Nucleus accumbens (tissue), 56 donors: ENCODE data around the gene CHST5.

Experiments
- DNase-seq, 56 donors: peaks; one replicate each; lab custom pipeline; 2025; lab: John Stamatoyannopoulos, UW

Gene CHST5

DNA sequence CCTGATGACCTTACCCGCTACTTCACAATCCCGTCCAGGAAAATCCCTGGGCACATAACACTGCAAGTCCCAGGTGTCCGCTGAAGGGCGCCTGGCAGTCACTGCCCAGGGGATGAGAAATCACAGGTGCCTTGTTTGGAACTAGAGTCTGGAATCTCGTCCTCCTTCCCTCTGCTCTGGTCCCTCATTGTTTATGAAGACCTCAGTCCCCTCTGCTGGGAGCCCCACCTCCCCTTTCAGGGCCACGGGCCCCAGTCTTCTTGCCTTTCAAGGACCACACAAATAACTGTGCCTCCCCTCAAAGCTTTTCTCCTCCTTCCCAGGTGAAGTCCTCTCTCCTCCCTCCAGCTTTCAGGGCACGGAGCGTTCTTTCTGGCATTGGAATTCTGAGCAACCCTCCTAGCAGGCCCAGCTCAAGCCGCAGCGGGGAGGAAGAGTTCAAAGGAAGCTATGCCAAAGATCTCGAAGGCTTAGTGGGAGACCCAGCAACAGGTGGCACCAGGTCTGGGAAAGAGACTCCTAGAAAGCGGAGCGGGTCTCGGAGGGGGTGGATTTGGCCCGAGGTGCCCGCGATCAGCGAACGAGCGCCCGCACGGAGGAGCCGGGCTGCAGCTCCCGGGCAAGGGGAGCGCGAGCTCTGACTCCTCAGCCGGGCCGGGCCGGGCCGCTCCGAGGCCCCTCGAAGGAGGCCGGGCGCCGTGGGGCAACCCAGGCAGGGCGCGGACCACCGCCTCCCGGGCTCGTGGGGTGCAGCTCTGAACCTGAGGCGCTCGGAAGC is 19.5 kb downstream of the CHST5 start:
- peak in 17 of 56 donors; percentile 22 to 68 (median 48) for DNase-seq

DNA sequence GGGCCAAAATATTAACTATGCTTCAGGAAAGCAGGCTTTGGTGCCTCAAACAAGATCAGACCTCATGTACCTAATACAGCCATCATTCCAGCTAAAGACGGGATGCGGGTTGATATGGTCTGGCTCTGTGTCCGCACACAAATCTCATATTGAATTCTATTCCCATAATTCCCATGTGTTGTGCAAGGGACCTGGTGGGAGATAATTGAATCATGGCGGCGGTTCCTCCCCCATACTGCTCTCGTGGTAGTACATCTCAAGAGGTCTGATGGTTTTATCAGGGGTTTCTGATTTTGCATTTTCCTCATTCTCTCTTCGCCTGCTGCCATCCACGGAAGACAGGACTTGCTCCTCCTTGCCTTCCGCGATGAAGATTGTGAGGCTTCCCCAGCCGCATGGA is 21.6 kb downstream of the CHST5 start:
- no peak for DNase-seq

DNA sequence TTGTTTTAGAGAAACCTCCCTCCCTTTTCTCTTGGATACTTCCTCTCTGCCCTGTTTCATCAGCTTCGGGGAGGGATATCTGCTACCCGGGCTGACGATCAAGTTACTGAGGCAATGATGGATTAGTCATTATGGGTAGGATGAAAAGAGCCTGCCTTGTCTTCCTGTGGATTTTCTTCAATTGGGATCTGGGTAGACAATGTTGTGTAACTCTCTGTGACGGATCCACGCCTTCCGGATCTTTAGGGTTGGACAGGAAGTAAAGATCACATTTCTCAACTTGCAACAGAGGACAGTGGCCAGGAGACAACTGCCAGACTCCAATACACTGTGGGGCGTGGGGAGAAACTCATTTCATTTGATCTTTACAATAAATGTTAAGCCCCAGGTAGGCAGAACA is 29.3 kb downstream of the CHST5 start:
- no peak for DNase-seq

DNA sequence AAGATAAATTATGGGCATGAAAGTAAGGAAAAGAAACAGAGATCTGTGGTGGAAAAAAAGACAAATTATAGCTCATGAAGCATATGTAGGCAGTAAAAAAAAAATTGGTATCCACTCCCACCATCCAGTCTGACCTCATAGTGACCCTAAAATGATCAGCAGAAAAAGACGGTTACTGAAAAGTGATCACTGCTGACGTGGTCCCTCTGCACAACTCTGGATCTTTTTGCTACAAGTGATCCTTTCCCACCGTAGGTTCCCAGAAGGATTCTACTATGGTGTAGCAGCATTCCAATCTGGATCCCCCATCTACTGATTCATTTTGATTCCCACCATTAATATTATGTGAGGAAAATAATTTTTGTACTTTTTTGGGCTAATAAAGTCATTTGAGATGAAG is 29.8 kb downstream of the CHST5 start:
- no peak for DNase-seq

DNA sequence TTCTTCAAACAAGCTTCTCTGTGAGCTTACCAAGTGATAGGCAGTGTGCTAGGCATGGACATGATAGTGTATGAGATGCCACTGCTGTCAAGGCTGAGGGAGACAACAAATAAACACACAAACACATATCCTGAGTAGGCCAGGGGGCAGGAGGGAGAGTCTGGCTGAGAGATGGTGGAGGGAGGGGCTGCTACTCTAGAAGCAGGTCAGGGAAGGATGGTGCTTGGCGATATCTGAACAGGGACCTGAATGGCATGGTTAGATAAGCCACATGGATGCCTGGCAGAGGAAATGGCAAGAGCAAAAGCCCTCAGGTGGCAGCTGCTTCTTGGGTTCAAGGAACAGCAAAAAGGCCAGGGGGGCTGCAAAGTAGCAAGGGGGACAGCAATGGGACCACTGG is 32.1 kb downstream of the CHST5 start:
- DNase-seq: no peak

DNA sequence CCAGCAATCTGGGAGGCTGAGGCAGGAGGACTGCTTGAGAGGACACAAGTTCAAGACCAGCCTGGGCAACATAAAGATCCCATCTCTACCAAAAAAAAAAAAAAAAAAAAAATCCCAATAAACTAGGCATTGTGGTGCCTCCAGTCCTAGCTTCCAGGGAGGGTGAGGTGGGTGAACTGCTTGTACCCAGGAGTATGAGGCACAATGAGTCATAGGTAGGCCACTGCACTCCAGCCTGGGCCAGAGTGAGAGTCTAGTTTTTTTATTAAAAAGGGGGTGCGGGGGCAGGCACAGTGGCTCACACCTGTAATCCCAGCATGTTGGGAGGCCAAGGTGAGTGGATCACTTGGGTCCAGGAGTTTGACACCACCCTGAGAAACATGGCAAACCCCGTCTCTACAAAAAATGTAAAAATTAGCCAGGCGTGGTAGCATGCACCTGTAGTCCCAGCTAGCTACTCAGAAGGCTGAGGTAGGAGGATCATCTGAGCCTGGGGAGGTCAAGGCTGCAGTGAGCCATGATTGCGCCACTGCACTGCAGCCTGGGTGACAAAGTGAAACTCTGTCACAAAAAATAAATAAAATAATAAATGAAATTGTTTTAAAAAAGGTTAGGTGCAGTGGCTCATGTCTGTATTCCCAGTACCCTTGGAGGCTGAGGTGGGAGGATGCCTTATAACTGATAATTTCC is 32.8 kb downstream of the CHST5 start:
- no peak for DNase-seq

DNA sequence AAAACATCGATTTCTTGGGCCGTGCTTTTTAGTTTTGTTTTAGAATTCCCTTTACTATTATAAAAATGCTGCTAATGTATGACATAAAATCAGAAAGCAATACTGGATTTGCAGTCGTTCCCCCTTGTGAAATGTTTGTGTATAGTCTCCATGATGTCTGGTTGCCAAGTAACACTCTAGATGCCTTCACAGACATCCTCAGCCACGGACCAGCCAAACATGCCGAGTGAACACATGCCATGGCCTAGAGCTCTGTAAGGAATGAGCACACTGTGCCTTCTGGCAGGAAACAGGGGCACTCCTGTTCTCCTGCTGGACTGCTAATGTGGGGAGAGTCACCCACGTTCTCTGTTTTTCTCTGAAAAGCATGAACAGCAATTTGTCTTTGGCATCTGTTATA is 34.1 kb downstream of the CHST5 start:
- DNase-seq: peak in 10 of 56 donors; percentile 8 to 44 (median 13)

DNA sequence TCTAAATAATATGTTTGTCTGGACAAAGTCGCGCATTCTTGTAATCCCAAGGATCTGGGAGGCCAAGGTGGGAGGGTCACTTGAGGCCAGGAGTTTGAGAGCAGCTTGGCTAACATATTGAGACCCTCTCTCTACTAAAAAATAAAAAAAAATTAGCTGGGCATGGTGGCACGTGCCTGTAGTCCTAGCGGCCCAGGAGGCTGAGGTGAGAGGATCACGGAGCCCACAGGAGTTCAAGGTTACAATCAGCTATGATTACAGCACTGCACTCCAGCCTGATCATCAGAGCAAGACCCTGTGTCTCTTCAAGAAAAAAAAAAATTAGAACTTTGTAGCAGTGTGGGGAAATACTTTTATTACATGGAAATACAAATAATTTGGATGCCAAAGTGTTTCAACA is 34.5 kb downstream of the CHST5 start:
- DNase-seq: no peak

DNA sequence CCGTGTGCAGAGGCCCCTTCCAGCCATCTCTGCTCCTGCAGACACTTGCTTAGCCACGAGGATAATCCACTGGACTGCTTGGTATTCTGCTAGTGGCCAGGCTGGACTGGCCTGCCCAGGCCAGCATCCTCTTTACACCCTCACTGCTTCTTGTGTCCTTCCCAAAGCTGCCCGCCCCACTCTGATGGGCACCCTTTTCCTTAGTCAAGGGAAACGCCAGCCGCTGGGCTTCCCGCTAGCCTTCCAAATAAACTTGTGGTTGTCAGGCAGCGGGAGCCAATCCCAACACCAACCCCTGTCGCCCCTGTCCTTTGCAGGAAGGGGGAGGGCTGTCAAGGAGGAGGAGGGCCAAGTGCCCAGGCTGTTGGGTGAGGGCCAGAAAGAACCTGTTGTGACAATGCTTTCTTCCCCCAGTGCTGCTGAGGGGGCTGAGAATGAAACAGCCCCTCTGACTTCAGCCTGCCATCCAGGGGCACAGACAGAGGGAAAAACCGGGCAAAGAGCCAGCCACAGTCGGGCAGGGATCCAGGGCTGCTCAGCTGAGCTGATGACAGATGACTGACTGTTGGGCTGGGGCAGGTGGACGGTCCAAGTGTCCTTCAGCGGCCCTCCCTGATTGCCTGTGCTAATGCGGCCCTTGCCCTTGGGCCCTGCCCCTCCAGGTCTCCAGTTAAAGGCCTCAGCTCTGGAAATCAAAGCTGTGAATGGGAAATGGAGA is 37.1 kb downstream of the CHST5 start:
- peak in 49 of 56 donors; percentile 12 to 87 (median 61) for DNase-seq

DNA sequence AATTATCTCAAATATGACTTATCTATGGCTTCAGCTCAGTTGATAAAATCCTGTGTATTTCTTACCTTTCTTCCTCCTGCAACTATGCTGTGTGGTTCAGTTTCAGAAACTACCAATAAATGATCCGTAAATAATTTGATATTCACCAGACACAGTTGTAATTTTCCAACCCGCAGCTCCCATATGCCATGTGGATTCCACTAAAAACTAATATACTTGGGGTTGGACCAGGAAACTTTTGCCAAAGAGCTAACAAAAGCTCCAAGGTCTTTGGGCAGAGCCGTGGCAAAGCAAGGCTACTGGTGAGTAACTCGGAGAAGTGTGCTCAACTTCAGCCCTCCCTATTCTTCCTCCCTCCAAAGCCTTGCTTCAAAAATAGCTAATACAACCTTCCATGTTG is 38.4 kb downstream of the CHST5 start:
- peak in 1 of 56 donors; percentile 7 for DNase-seq

DNA sequence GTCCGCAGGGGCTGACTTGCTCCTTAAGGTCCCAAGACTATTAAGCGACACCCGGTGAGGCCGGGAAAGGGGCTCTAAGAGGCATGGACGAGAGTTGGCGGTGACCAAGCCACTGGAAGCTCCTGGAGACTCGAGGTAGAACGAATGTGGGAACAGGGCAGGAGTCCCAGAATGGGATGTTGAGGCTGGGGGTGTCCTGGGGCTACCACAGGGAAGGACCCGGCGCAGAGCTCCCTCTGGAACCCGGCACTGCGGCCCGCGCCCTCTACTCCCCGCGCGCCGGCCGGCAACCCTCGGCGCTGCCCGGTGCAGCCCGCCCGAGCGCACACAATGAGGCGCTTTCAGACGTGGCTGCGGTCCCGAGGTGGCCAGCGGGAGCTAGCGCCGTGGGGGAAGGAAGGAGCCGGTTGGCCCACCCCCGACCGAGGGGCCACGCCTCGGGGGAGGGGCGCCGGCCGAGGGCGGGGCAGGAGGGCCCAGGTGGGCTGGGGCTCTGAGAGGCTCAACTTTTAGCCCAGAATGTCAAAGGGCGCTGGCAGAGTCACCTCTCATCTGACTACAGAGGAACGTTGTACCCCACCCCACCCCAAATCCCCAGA is 40.7 kb downstream of the CHST5 start, which contains the start of gene CHST6:
TSS of gene CHST6 (minus strand) at position 366 of the 599 bp plus-strand sequence. CDS start 15,613 bp downstream, outside the sequence.
- peak in 50 of 56 donors; percentile 12 to 89 (median 63) for DNase-seq

DNA sequence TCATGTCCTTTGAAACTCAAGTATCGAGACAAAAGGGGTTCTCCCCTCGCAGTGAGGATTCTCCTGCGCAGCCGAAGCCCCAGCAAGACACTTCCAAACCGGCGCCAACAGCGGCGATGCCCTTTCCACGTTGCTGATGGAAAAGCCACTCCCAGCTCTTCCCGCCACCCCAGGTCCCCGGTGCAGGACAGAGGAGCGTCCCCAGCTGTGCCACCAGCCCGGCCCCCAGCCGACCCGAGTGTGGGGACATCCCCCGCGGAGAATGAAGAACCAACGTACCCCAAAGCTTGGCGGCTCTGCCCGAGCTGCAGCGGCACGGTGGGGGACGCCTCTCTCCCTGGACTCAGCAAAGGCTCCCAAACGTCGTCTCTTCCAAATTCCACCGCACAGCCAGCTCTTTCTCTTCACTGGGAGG is 41.2 kb downstream of the CHST5 start:
- DNase-seq: peak in 23 of 56 donors; percentile 4 to 68 (median 41)

DNA sequence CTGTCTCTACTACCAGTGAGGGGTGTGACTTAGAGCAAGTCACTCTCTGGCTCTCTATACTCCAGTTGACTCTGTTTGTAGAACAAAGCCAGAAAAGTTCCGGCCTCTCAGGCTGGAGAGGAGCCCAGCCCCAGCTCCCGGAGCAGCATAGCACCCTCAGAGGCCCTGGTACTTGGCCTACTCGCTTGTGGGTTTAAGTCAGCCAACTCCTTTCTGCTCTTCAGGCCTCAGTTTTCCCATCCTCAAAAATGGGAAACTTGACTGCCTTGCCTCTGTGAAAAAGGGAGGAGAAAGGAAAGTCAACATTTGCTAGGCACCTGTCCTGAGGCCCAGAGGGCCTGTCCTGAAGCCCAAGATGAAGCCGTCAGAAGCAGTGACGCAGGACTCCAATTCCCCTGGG is 41.7 kb downstream of the CHST5 start:
- DNase-seq: peak in 9 of 56 donors; percentile 6 to 37 (median 24)

DNA sequence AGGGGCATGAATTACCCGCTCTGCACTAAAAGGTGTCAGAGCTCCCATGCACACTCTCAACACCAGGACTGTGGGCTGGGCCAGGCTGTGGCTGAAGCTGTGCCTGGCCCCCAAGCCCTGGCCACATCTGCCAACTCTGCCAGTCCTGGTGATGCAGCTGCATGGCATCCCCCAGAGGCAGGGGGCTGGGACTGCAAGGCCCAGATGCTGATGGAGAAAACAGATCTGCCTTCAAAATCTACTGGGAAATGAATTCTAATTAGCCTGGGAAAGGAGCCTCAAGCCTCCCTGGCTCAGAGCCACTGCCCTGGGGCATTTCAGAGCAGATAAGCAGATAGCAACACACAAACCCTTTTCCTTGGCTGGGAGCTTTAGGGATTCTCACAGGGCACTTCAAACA is 44.0 kb downstream of the CHST5 start:
- DNase-seq: peak in 52 of 56 donors; percentile 15 to 87 (median 64)

DNA sequence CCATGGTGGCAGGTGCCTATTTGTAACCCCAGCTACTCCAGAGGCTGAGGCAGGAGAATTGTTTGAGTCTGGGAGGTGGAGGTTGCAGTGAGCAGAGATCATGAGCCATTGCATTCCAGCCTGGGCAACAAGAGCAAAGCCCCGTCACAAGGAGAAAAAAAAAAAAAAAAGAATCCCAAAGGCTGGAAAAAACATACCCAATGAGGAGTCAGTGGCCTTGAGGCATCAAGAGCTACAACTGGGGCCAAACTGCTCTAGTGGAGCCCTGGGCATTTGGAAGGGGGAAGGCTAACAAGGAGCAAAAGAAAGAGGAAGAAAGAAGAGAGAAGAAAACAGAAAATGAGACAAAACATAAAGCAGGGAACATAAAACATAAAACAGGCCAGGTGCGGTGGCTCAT is 47.6 kb downstream of the CHST5 start:
- DNase-seq: no peak

DNA sequence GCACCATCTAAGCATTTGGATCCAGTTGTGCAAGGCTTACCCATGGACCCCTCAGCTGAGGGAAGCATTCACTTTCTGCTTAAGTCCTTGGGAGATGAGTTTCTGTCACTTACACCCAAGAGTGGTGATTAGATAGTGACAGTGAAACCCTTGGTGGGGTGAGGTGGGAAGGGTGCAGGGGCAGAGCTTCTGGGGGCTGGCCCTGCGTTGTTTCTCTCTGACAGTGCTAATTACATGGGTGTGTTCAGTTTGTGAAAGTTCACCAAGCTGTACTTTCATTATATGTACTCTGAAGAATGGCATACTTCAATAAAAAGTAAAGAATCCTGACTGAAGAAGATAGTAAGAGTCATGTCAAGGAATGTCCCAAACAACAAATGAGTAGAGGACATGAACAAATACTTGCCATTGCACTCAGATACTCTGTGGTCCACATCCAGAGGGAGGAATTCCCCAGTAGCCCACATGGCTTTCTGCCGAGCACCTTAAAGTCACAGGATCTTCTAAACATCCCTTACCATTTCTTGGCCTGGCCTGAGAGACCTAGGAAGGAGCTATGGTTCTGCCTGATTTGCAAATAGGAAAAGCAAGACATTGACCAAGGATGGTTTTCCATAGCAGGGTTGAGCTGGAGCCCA is 49.1 kb downstream of the CHST5 start:
- DNase-seq: no peak

DNA sequence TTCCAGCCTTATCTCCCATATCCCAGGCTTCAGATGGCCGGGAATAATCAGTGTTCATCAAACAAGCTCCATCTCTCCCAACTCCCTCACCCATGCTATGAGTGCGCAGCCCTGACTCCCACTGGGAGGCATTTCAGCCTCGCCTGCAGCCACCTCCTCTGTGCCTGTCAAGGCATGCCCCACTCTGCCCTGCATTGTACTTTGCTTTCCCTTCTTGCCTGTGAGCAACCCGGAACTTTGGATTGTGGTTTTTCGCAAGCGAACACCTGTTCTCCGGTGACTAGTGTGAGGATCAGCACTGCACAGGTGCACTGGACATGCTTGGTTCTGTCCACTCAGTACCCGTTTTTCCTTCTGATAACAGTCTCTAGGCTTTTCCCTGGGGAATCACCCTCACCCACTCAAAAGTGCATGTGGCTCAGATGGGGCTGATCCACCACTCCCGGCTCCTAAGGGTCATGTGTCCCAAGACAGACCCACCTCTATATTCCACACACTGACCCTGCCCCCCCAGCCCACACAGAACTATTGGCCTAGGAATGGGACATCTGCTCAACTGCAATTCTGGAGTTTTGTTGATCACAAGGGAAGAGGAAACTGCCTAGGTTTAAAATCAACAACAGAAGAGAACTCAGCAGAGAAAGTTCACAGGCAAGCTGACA is 49.8 kb downstream of the CHST5 start:
- no peak for DNase-seq

DNA sequence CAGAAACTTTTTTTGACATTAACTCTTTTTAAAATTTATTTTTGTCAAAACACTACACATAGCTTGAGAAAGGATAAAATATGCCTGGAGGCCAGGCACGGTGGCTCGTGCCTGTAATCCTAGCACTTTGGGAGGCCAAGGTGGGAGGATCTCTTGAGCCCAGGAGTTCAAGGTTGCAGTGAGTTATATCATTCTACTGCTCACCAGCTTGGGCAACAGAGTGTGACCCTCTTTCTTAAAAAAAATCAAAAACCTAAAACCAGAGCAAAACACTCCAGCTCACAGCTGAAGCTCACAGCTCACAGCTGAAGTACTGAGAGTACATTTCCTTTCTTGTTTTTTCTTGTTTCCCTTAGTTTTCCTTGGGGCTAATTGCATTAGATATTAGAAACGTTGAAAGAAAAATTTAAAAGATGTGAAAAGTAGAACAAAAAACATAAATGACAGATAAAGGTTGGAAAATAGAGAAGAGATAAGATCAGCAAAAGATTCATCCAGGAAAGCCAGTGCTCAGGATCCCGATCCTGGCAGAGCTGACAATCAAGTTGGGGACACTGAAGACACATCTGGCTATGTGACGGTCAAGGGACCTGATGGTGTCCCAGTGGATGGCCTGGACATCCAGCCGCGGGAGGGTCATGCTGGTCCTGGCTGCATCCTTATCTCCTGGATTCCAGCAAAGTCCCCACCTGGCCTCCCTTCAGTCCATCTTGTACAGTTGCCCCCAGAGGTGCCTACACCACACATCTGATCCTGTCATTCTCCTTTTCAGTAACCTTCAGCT is 50.5 kb downstream of the CHST5 start:
- DNase-seq: no peak

DNA sequence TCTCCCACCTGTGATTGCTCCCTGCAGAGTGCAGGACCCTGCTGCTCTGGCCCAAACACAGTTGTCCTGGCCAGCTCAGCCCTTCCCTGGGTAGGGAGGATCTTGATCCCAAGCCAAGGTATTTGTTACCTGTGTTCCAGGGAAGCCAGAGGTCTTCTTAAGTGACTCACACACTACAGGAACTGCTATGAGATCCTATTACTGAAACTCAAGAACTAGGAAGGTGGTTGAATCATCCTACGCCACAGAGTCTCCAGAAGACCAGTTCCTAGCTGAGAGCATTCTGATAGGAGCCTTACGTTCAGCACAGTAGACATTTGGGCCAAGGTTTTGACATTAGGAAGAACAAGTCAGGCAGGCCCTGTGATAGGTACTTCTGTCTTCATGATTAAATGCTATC is 52.7 kb downstream of the CHST5 start:
- DNase-seq: no peak
